Renal pelvis (tissue), 4 donors: Measurements from ENCODE around the gene RBM6. TPM values are rescaled to one million over a fixed set of nuclear protein-coding genes. Genes with fewer than 3 reads are reported as not detected.

Experiments used
- DNase-seq: peaks from one replicate; pipeline ENCODE4 v3.0.0-alpha.2; 2013
- polyA plus RNA-seq, 3 donors: library from polyadenylated mRNA; unstranded; fragments of 120-200 nt; gene quantifications; one replicate each; pipeline ENCODE4 v1.2.1, GENCODE V29; 2013; ENCODE audit not compliant: insufficient read length in 3 of 3

Gene RBM6
- polyA plus RNA-seq, 3 donors: 123 to 187 (median 129) TPM

DNA sequence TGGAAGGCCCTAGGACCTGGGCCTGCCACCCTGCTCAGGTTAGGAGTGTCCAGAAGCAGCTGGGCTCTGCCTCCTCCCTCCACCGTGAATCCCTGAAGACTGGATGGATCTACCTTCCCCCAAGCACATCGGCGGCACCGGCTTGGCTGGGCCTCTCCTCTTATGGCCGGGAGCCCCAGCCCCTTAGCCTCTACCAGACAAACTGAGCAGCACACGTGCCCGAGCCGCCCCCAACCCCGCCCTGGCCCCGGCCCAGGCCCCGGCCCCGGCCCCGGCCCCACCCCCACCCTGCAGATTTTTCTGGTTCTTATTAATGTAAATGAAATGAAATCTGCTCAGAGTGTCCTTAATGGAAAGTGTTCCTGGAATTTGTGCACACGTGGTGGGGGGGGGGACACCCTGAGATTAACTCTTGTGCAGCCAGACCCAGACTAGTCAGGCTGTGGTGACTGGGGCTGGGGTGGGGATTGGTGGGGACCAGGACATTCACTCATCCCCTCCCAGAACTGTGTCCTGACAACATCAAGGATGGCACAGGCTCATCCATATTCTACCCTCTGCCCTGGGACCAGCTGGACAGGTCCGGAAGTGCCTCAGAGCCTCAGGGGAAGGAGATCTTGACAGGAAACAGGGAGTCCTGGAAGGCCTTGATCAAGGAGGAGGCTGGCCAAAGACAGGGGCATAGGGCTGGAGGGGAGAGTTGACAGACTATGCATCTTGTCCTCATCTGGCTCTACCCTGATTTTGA, 184.3 kb downstream of the RBM6 start:
- DNase-seq: no peak

DNA sequence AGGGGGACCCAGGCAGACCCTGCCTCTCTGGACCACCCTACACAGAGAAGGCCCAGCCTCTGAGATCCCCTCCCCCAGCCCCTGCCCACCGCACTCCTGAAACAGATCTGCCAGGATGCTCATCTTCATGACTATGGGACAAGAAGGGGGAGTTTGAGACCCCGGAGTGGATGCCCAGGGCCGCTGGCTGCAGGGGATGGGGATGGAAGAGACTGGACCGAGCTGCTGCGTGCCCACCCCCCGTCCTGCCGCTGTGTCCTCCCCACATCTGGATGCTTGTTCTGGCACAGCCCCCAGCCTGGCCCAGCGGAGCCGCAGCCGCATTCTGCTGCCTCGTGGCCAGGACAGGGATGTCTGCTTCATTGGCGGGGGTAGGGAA, 184.8 kb downstream of the RBM6 start:
- no peak for DNase-seq

DNA sequence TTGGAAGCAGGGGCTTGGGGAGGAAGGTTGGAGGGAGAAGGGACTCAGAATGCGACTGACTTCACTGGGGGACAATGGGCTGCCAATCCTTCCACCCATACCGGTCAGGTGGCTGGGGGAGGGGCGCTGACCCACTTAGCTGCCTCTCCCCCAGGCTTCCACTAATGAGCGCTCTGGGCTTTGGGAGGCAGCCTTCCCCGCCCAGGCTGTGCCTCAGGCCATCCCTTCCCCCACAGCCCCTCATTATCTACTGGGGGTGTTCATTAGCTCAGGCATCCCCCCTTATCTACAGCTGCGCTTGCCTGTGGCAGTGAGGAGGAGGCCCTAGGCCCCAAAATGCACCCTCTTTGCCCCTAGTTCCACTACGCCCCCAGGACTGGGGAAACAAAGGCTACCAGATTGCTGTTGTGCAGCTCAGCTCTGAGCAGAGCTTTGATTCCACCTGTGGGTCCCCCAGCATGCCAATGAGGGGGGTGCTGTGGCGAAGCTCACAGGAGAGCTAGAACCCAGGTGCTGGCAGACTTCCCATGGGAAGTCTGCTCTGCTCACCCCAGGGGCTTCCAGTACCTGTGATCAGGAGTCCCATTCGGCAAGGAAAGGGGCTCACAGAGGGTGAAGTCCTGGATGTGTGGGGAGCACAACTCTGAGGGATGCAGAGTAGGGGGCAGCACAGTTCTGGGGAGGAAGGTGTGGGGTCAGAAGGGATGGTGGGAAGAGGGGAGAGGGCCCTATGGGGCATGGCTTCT, 185.8 kb downstream of the RBM6 start:
- DNase-seq: no peak

DNA sequence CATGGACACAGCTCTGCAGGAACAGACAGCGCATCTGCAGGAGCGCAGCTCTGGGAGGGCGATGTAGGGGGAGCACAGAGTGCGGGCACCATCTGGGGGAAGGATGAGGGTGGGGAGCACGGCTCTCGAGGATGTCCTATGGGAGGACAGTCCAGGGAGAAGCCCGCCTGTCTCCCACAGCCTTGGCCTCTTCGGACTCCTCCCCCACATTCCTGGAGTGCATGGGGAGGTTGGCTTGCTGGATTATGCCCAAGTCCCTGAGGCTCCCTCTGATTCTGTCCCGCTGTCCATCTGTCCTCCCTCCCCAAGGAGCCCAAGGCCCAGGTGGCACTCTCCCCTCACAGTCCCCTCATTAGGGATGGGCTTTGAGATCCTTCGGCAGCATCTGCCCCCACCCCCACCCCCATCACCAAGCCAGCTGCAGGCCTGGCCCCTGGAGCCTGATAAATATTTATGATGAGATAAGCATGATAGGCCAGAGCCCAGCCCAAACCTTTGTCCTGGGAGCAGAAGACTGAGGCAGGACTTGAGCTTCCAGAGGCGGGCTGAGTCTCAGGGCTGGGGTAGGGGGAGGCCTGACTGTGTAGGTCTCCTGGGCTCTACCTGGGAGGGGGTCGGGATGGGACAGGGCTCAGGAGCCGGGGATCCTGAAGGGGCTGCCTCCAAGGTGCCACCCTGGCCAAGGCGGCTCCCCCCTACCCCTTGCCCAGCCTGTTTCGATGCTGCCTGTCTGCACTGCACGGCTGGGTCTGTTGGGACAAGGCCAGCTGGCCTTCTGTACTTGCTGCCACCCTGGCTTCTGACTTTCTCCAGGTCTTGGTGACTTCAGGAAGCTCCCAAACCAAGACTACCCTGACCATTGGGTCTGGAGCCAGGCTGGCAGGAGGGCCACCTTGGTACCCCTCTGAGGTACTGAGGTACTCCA, 186.6 kb downstream of the RBM6 start:
- peak; percentile 82 for DNase-seq

Other genes starting within 250 kb of the RBM6 start
- gene AMIGO3, start 220.5 kb upstream of the RBM6 start, polyA plus RNA-seq: 1 to 10 TPM; 2.3 to 2.7 (median 2.5) TPM
- gene GMPPB, start 216.2 kb upstream of the RBM6 start, polyA plus RNA-seq: 10 to 100 TPM; 15.7 to 20.7 (median 15.8) TPM
- 10 to 100 TPM; 48.7 to 52.9 (median 51.4) TPM for gene IP6K1, start 153.6 kb upstream of the RBM6 start, polyA plus RNA-seq
- not detected for gene CDHR4, start 140.3 kb upstream of the RBM6 start, polyA plus RNA-seq
- gene INKA1, start 136.9 kb upstream of the RBM6 start, polyA plus RNA-seq: 10 to 100 TPM in 2 of 3 donors, 1 to 10 TPM in 1; 9.9 to 17.2 (median 12.7) TPM
- 10 to 100 TPM; 34.4 to 43.1 (median 36.8) TPM for gene UBA7, start 126.2 kb upstream of the RBM6 start, polyA plus RNA-seq
- 10 to 100 TPM in 1 of 3 donors, 1 to 10 TPM in 2; 9.3 to 13.1 (median 9.7) TPM for gene TRAIP, start 83.6 kb upstream of the RBM6 start, polyA plus RNA-seq
- gene CAMKV, start 70.2 kb upstream of the RBM6 start, polyA plus RNA-seq: under 1 TPM; 0.06 to 0.41 (median 0.26) TPM
- 1 to 10 TPM in 2 of 3 donors, under 1 TPM in 1; 1.00 to 1.7 (median 1.4) TPM for gene MST1R, start 36.3 kb upstream of the RBM6 start, polyA plus RNA-seq
- 1 to 10 TPM; 8.1 to 9.3 (median 8.5) TPM for gene MON1A, start 10.3 kb upstream of the RBM6 start, polyA plus RNA-seq
- 100 to 1,000 TPM; 250 to 390 (median 367) TPM for gene RBM5, start 148.8 kb downstream of the RBM6 start, polyA plus RNA-seq
- gene SEMA3F, start 215.2 kb downstream of the RBM6 start, polyA plus RNA-seq: 10 to 100 TPM; 75.3 to 87.7 (median 78.6) TPM